GM20000 (cell line): ENCODE measurements around the gene SUMF1.

ENCODE experiments used
- DNase-seq: peaks from one replicate; pipeline ENCODE4 v3.0.0; 2012; ENCODE audit warnings: low spot score
- CTCF ChIP-seq: IDR thresholded peaks from 2 replicates; pipeline ENCODE4 v1.5.1; 2012; ENCODE audit warnings: mild to moderate bottlenecking, control low read depth; ENCODE audit errors: extremely low read depth, missing control alignments

The SUMF1 gene

GRCh38 chr3:4454142-4454541 lies 12.9 kb downstream of the SUMF1 start:
- no peak for TF ChIP-seq CTCF
- DNase-seq, result no peak

GRCh38 chr3:4449043-4449805 lies 17.8 kb downstream of the SUMF1 start:
- no peak for TF ChIP-seq CTCF
- no peak for DNase-seq

GRCh38 chr3:4448187-4448586 lies 18.9 kb downstream of the SUMF1 start:
- no peak for TF ChIP-seq CTCF

GRCh38 chr3:4447295-4447999 lies 19.6 kb downstream of the SUMF1 start:
- no peak for DNase-seq
- no peak for TF ChIP-seq CTCF

More at GRCh38 chr3:4448187-4448586, 18.9 kb downstream of the SUMF1 start:
- DNase-seq, result no peak

GRCh38 chr3:4440951-4441350 lies 26.1 kb downstream of the SUMF1 start:
- no peak for TF ChIP-seq CTCF
- no peak for DNase-seq

GRCh38 chr3:4438296-4438695 lies 28.8 kb downstream of the SUMF1 start:
- no peak for TF ChIP-seq CTCF
- DNase-seq, result no peak

GRCh38 chr3:4432259-4432658 lies 34.8 kb downstream of the SUMF1 start:
- no peak for DNase-seq
- TF ChIP-seq CTCF, result no peak
